Measurements from ENCODE around the gene ADAM22. TPM values are rescaled to one million over a fixed set of nuclear protein-coding genes. Genes with fewer than 3 reads are reported as not detected.

The ADAM22 gene
- total and polyA plus RNA-seq, 10 of the 15 experiments (the other 5 are each of a cell fraction or from before 2014, with no cell fraction given), result 1.4 to 24.5 (median 7.6) TPM

- ATAC-seq (no peak), FAIRE-seq (no peak), DNase-seq (ENCODE audit: low read depth, low spot score) (no peak)
- no TSS peak for BruUV-seq (replicated peaks)
- Histone ChIP-seq H4K20me1 (ENCODE audit: control insufficient read depth, insufficient read depth) (no peaks in the 10 kb centered on the region), H2AFZ (ENCODE audit: control insufficient read depth, low read depth, low read length) (no peak overlapping the region), H3K27ac (ENCODE audit: control insufficient read depth, insufficient read depth) (no peak overlapping the region), H3K4me1 (ENCODE audit: control insufficient read depth, insufficient read depth, low read length) (no peaks in the 10 kb centered on the region), H3K9me3 (replicated peaks; ENCODE audit: control insufficient read depth, insufficient read depth, low read length) (no peaks in the 10 kb centered on the region; the same call in 2 of the 3 replicates), H3K79me2 (ENCODE audit: control insufficient read depth, insufficient read depth, low read length) (no peaks in the 10 kb centered on the region), H3K36me3 (ENCODE audit: control insufficient read depth in 2 of 2, insufficient read depth in 2 of 2, low read length in 1 of 2) (no peaks in the 10 kb centered on the region), H3K9ac (ENCODE audit: control insufficient read depth, insufficient read depth, low read length) (no peak overlapping the region), H3K4me2 (ENCODE audit: control insufficient read depth, insufficient read depth) (no peak overlapping the region), H3K4me3 (no peak overlapping the region), H3K27me3 (replicated peaks in 1 of 2; ENCODE audit: control insufficient read depth in 2 of 2, insufficient read depth in 2 of 2, low read length in 1 of 2) (no peaks in the 10 kb centered on the region)
- ChIA-PET SMC1A (ENCODE audit: uncharacterized antibody, unreplicated experiment) (no interaction called here), POLR2A (no interaction called here), RAD21 (ENCODE audit: unreplicated experiment) (no interaction called here), CTCF (no interaction called here)
- intact Hi-C loops (cut with micrococcal nuclease; ENCODE audit: unreplicated experiment), result no loop called here
- no peak for TF ChIP-seq CHD1 (IDR thresholded peaks at IDR 0.05; ENCODE audit: low read depth, low read length)
- no peak for TF ChIP-seq NFXL1 (IDR thresholded peaks at IDR 0.05; ENCODE audit: borderline replicate concordance)
- TF ChIP-seq EP300 (IDR thresholded peaks at IDR 0.05; ENCODE audit: borderline replicate concordance in 1 of 2, control insufficient read depth in 1 of 2, low read depth in 2 of 2, low read length in 2 of 2), result no peak
- in situ Hi-C loops (cut with MboI), result loop anchor here (25.0 kb wide), 1 partner anchor 603 kb away; no protein-coding TSS in a partner anchor
Observed at GRCh38 chr7:88233828-88234227, 299.8 kb downstream of the ADAM22 start.

- Histone ChIP-seq H4K20me1 (ENCODE audit: control insufficient read depth, insufficient read depth) (no peaks in the 10 kb centered on the region), H3K27me3 (replicated peaks in 1 of 2; ENCODE audit: control insufficient read depth in 2 of 2, insufficient read depth in 2 of 2, low read length in 1 of 2) (no peaks in the 10 kb centered on the region), H3K9ac (ENCODE audit: control insufficient read depth, insufficient read depth, low read length) (no peak overlapping the region), H3K36me3 (ENCODE audit: control insufficient read depth in 2 of 2, insufficient read depth in 2 of 2, low read length in 1 of 2) (no peaks in the 10 kb centered on the region), H3K4me3 (no peak overlapping the region), H3K79me2 (ENCODE audit: control insufficient read depth, insufficient read depth, low read length) (no peaks in the 10 kb centered on the region), H2AFZ (ENCODE audit: control insufficient read depth, low read depth, low read length) (no peak overlapping the region), H3K4me2 (ENCODE audit: control insufficient read depth, insufficient read depth) (no peak overlapping the region), H3K9me3 (replicated peaks; ENCODE audit: control insufficient read depth, insufficient read depth, low read length) (no peaks in the 10 kb centered on the region), H3K27ac (ENCODE audit: control insufficient read depth, insufficient read depth) (no peak overlapping the region), H3K4me1 (ENCODE audit: control insufficient read depth, insufficient read depth, low read length) (no peaks in the 10 kb centered on the region)
- WGBS (ENCODE audit: insufficient coverage, insufficient replicate concordance, low lambda C conversion rate, missing lambda C conversion rate), result 63% methylated on average over 1 of the region's 1 CpG
- no TSS peak for BruUV-seq (replicated peaks)
- no peak for ATAC-seq
- no peak for DNase-seq (ENCODE audit: low read depth, low spot score)
- RAD21 ChIA-PET (ENCODE audit: unreplicated experiment), result interaction anchor here (1.0 kb wide), 1 partner anchor 354 kb away, joined by 3 read pairs; no protein-coding TSS in a partner anchor
- no peak for FAIRE-seq
- intact Hi-C loops (cut with micrococcal nuclease; ENCODE audit: unreplicated experiment) (loop anchor here (5.0 kb wide), 3 partner anchors 157 to 1382 kb away; no protein-coding TSS in a partner anchor), in situ Hi-C loops (cut with MboI) (loop anchor here (10.0 to 25.0 kb wide), 2 partner anchors 597 to 1385 kb away; no protein-coding TSS in a partner anchor)
- POLR2A ChIA-PET, result no interaction called here
- CTCF ChIA-PET, result interaction anchor here (0.8 kb wide), 1 partner anchor 118 kb away, joined by 4 read pairs; no protein-coding TSS in a partner anchor
- no peak for TF ChIP-seq TCF3 (IDR thresholded peaks at IDR 0.05; ENCODE audit: borderline replicate concordance, insufficient read depth, low read depth, low read length)
- no peak for TF ChIP-seq LARP7 (IDR thresholded peaks at IDR 0.05)
- TF ChIP-seq BRCA1 (IDR thresholded peaks at IDR 0.05; ENCODE audit: low read depth, low read length), result no peak
- TF ChIP-seq NFYA (IDR thresholded peaks at IDR 0.05; ENCODE audit: borderline replicate concordance, low read depth, low read length), result no peak
- no peak for TF ChIP-seq ZNF207 (IDR thresholded peaks at IDR 0.05; ENCODE audit: borderline replicate concordance)
- TF ChIP-seq ETV6 (conservative IDR thresholded peaks at IDR 0.05 in 1 of 2, IDR thresholded peaks at IDR 0.05 in 1 of 2; ENCODE audit: borderline replicate concordance in 1 of 2, low read depth in 1 of 2), result no peak
- no peak for TF ChIP-seq FOXM1 (IDR thresholded peaks at IDR 0.05; ENCODE audit: low read depth, low read length)
- no peak for TF ChIP-seq SIN3A (IDR thresholded peaks at IDR 0.05; ENCODE audit: low read depth, low read length)
- no peak for TF ChIP-seq CUX1 (IDR thresholded peaks at IDR 0.05; ENCODE audit: insufficient replicate concordance, low read depth, low read length)
- SMC1A ChIA-PET (ENCODE audit: uncharacterized antibody, unreplicated experiment), result interaction anchor here (0.7 to 1.0 kb wide), 3 partner anchors 25 to 118 kb away, joined by 3 read pairs; no protein-coding TSS in a partner anchor
Observed at GRCh38 chr7:88239852-88240251, 305.8 kb downstream of the ADAM22 start.

Data from GM12878 (cell line).